Naive thymus-derived CD4-positive, alpha-beta T cell (primary cell): ENCODE data around the gene PDCD1LG2. TPM values are rescaled to one million over a fixed set of nuclear protein-coding genes. Genes with fewer than 3 reads are reported as not detected.

ENCODE experiments used
- ATAC-seq: fragments of 150-1000 bp; cut with Tn5 transposase; 2 replicates; pipeline ENCODE4 v1.10.0; 2021; ENCODE audit warnings: mild to moderate bottlenecking, moderate library complexity
- CTCF ChIA-PET: fragments of 350-600 bp; sonication (Branson Sonifier 250); formaldehyde crosslinking; loops from one replicate; lab custom pipeline; 2021; ENCODE audit warnings: antibody characterized with exemption; lab: Charles Lee
- POLR2A ChIA-PET: fragments of 350-600 bp; sonication (Branson Sonifier 250); formaldehyde crosslinking; loops from one replicate; lab custom pipeline; 2021; ENCODE audit warnings: antibody characterized with exemption, inconsistent platforms; lab: Charles Lee
- DNase-seq, 9 donors: peaks; one replicate each; pipeline versions ENCODE4 v3.0.0 to v3.0.0-alpha.2; 2020 to 2022; ENCODE audit warnings: mixed read lengths in 1 of 9
- H3K27ac ChIP-seq: one replicate; pipeline ENCODE4 v1.7.0; 2013; ENCODE audit warnings: mild to moderate bottlenecking, low read depth, low read length, moderate library complexity
- H3K27me3 ChIP-seq, 2 donors: one replicate each; pipeline ENCODE4 v1.7.0; 2013; ENCODE audit warnings: low read length in 2 of 2, mild to moderate bottlenecking in 2 of 2, moderate library complexity in 2 of 2; ENCODE audit not compliant: control insufficient read depth in 2 of 2, insufficient read depth in 2 of 2
- H3K36me3 ChIP-seq, 3 experiments: 1 replicate in 2 of 3; 2 replicates in 1 of 3; pipeline ENCODE4 v1.7.0; 2013; ENCODE audit warnings: low read length in 3 of 3, mild to moderate bottlenecking in 3 of 3, moderate library complexity in 1 of 3; ENCODE audit not compliant: insufficient read depth in 3 of 3, control insufficient read depth in 2 of 3
- H3K4me1 ChIP-seq, 2 donors: one replicate each; pipeline ENCODE4 v1.7.0; 2013; ENCODE audit warnings: low read length in 2 of 2, mild to moderate bottlenecking in 2 of 2, moderate library complexity in 1 of 2; ENCODE audit not compliant: control insufficient read depth in 2 of 2, insufficient read depth in 2 of 2
- H3K4me3 ChIP-seq: 2 replicates; pipeline ENCODE4 v1.7.0; 2013; ENCODE audit warnings: mild to moderate bottlenecking, low read length
- H3K9me3 ChIP-seq, 3 experiments: 1 replicate in 2 of 3; 2 replicates in 1 of 3; pipeline ENCODE4 v1.7.0; 2013; ENCODE audit warnings: low read length in 3 of 3; ENCODE audit not compliant: control insufficient read depth in 2 of 3
- H3K27ac Mint-ChIP-seq, 9 donors: one replicate each; pipeline ENCODE4 v1.8.0; 2020 to 2022; ENCODE audit warnings: mixed read lengths in 9 of 9, mild to moderate bottlenecking in 8 of 9, moderate library complexity in 5 of 9, inconsistent platforms in 2 of 9
- H3K27me3 Mint-ChIP-seq, 5 donors: one replicate each; pipeline ENCODE4 v1.8.0; 2021 to 2022; ENCODE audit warnings: mixed read lengths in 5 of 5, mild to moderate bottlenecking in 1 of 5
- H3K36me3 Mint-ChIP-seq, 5 donors: one replicate each; pipeline ENCODE4 v1.8.0; 2020 to 2022; ENCODE audit warnings: mixed read lengths in 5 of 5, mild to moderate bottlenecking in 3 of 5, inconsistent platforms in 1 of 5
- H3K4me1 Mint-ChIP-seq, 7 donors: one replicate each; pipeline ENCODE4 v1.8.0; 2020 to 2022; ENCODE audit warnings: mixed read lengths in 7 of 7, mild to moderate bottlenecking in 3 of 7, inconsistent platforms in 1 of 7
- H3K4me3 Mint-ChIP-seq, 10 donors: one replicate each; pipeline ENCODE4 v1.8.0; 2020 to 2022; ENCODE audit warnings: mild to moderate bottlenecking in 10 of 10, mixed read lengths in 10 of 10, moderate library complexity in 6 of 10, inconsistent platforms in 2 of 10
- H3K9me3 Mint-ChIP-seq, 11 donors: one replicate each; pipeline ENCODE4 v1.8.0; 2020 to 2022; ENCODE audit warnings: mixed read lengths in 11 of 11, mild to moderate bottlenecking in 4 of 11, inconsistent platforms in 1 of 11, moderate library complexity in 1 of 11
- intact Hi-C, 2 donors: fragments of 100-400 bp; cut with micrococcal nuclease; formaldehyde crosslinking; loops; one replicate each; pipeline ENCODE4 v1.15.1; 2023
- polyA plus RNA-seq, 2 donors: library from polyadenylated mRNA; unstranded; fragments of 300-500 nt; fragmentation: Illumina TruSeq; gene quantifications; one replicate each; pipeline ENCODE4 v1.2.3, GENCODE V29; 2021
- total RNA-seq, 6 experiments: library from RNA in 5 of 6; stranded (reverse) in 5 of 6; gene quantifications; 1 replicate in 5 of 6; 2 replicates in 1 of 6; pipeline ENCODE4 v1.2.3 and lab custom pipeline; 2021 to 2026

Gene PDCD1LG2
- total and polyA plus RNA-seq, 7 experiments from 2014 or later = 0.16 to 7.4 (median 0.32) TPM; not detected in 2

GRCh38 chr9:5482194-5482593 is 28.1 kb upstream of the PDCD1LG2 start:
- no peak overlapping the region for H3K4me3 ChIP-seq
- no peak overlapping the region for H3K4me3 Mint-ChIP-seq
- H3K4me1 ChIP-seq = no peaks in the 10 kb centered on the region
- peaks cover 0 to 3% (median 0%) of the 10 kb centered on the region in 11 donors for H3K9me3 Mint-ChIP-seq
- peaks cover 0 to 3% (median 0%) of the 10 kb centered on the region in 7 donors for H3K4me1 Mint-ChIP-seq
- ChIA-PET POLR2A (interaction anchor here (0.6 kb wide), 1 partner anchor 436 kb away, joined by 4 read pairs; no protein-coding TSS in a partner anchor), CTCF (interaction anchor here (0.6 kb wide), 1 partner anchor 418 kb away, joined by 6 read pairs; no protein-coding TSS in a partner anchor)
- no peak overlapping the region for H3K27ac Mint-ChIP-seq
- intact Hi-C loops = no loop called here
- ATAC-seq = no peak
- H3K36me3 Mint-ChIP-seq = peaks cover 0 to 4% (median 0%) of the 10 kb centered on the region in 5 donors
- no peaks in the 10 kb centered on the region for H3K9me3 ChIP-seq
- no peaks in the 10 kb centered on the region for H3K36me3 ChIP-seq
- no peak for DNase-seq
- H3K27ac ChIP-seq = no peak overlapping the region
- peaks cover 0 to 4% (median 0%) of the 10 kb centered on the region in 5 donors for H3K27me3 Mint-ChIP-seq
- H3K27me3 ChIP-seq = no peaks in the 10 kb centered on the region

DNA sequence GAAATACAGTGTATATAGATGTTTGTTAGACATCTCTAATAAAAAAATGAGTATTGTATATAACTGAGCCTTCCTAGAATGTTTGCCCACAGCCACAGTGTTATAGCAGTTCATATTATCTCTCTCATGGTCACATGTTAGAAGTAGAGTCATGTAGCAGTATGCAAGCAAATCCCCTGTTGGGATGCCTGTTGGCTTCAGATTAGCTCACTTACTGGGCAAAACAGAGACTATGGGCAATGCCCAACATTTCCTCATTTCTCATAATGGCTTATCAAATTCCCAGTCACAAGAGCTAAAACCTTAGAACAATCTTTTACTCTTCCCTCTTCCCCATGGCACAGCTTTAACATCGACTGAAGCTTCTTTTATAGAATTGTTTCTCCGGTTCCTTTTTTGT is 27.0 kb upstream of the PDCD1LG2 start:
- H3K27me3 Mint-ChIP-seq = peaks cover 0 to 7% (median 0%) of the 10 kb centered on the region in 5 donors
- POLR2A ChIA-PET = no interaction called here
- CTCF ChIA-PET = no interaction called here

GRCh38 chr9:5485378-5486085 is 24.8 kb upstream of the PDCD1LG2 start:
- Mint-ChIP-seq H3K9me3 (no peaks in the 10 kb centered on the region), H3K4me1 (peaks cover 0 to 3% (median 0%) of the 10 kb centered on the region in 7 donors), H3K27me3 (peaks cover 0 to 7% (median 0%) of the 10 kb centered on the region in 5 donors), H3K36me3 (peaks cover 0 to 2% (median 0%) of the 10 kb centered on the region in 5 donors), H3K4me3 (no peak overlapping the region), H3K27ac (no peak overlapping the region)
- intact Hi-C loops = loop anchor here in 1 of 2 donors (2.0 kb wide), 1 partner anchor 25 kb away; the partner anchor contains the start of gene PDCD1LG2
- ChIA-PET POLR2A (interaction anchor here (0.5 kb wide), 1 partner anchor 42 kb away, joined by 3 read pairs; no protein-coding TSS in a partner anchor), CTCF (no interaction called here)
- peak; percentile 70 for ATAC-seq
- H3K9me3 ChIP-seq = no peaks in the 10 kb centered on the region
- H3K36me3 ChIP-seq = no peaks in the 10 kb centered on the region
- no peak overlapping the region for H3K4me3 ChIP-seq
- no peak for DNase-seq
- no peaks in the 10 kb centered on the region for H3K27me3 ChIP-seq
- H3K4me1 ChIP-seq = no peaks in the 10 kb centered on the region
- no peak overlapping the region for H3K27ac ChIP-seq

More for the DNA sequence above, 27.0 kb upstream of the PDCD1LG2 start:
- ATAC-seq = no peak
- no peak overlapping the region for H3K4me3 ChIP-seq
- Mint-ChIP-seq H3K9me3 (peaks cover 0 to 3% (median 0%) of the 10 kb centered on the region in 11 donors), H3K36me3 (peaks cover 0 to 5% (median 0%) of the 10 kb centered on the region in 5 donors), H3K27ac (no peak overlapping the region), H3K4me3 (no peak overlapping the region), H3K4me1 (peaks cover 0 to 1% (median 0%) of the 10 kb centered on the region in 7 donors)
- H3K4me1 ChIP-seq = no peaks in the 10 kb centered on the region
- H3K27me3 ChIP-seq = no peaks in the 10 kb centered on the region
- no peak overlapping the region for H3K27ac ChIP-seq
- intact Hi-C loops = no loop called here
- DNase-seq = no peak
- no peaks in the 10 kb centered on the region for H3K9me3 ChIP-seq
- no peaks in the 10 kb centered on the region for H3K36me3 ChIP-seq

DNA sequence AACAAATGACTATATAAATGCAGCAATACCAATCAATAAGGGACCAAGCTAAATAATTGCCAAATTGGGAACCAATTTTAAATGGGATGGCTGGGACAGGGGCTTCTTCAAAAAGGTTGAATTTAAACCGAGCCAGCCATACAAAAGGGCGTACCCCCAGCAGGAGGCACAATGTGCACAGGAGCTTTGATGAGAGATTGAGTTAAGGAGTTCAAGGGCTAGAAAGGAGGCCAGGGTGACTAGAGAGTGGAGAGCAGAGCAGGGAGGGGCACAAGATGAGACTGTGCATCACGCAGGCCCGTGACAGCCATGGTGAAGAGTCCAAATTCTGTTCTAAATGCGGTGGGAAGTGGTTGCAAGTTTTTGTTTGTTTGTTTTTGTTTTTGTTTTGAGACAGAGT is 23.3 kb upstream of the PDCD1LG2 start:
- no peaks in the 10 kb centered on the region for H3K27me3 ChIP-seq
- POLR2A ChIA-PET = no interaction called here
- Mint-ChIP-seq H3K4me3 (no peak overlapping the region), H3K27ac (no peak overlapping the region), H3K4me1 (peaks cover 0 to 3% (median 0%) of the 10 kb centered on the region in 7 donors), H3K27me3 (peaks cover 0 to 4% (median 0%) of the 10 kb centered on the region in 5 donors), H3K36me3 (peaks cover 0 to 2% (median 0%) of the 10 kb centered on the region in 5 donors), H3K9me3 (no peaks in the 10 kb centered on the region)
- DNase-seq = no peak
- H3K4me3 ChIP-seq = no peak overlapping the region
- intact Hi-C loops = loop anchor here in 1 of 2 donors (1.0 kb wide), 1 partner anchor 103 kb away; no protein-coding TSS in a partner anchor
- no peak overlapping the region for H3K27ac ChIP-seq
- CTCF ChIA-PET = no interaction called here
- no peaks in the 10 kb centered on the region for H3K4me1 ChIP-seq
- no peak for ATAC-seq
- no peaks in the 10 kb centered on the region for H3K36me3 ChIP-seq
- H3K9me3 ChIP-seq = no peaks in the 10 kb centered on the region

DNA sequence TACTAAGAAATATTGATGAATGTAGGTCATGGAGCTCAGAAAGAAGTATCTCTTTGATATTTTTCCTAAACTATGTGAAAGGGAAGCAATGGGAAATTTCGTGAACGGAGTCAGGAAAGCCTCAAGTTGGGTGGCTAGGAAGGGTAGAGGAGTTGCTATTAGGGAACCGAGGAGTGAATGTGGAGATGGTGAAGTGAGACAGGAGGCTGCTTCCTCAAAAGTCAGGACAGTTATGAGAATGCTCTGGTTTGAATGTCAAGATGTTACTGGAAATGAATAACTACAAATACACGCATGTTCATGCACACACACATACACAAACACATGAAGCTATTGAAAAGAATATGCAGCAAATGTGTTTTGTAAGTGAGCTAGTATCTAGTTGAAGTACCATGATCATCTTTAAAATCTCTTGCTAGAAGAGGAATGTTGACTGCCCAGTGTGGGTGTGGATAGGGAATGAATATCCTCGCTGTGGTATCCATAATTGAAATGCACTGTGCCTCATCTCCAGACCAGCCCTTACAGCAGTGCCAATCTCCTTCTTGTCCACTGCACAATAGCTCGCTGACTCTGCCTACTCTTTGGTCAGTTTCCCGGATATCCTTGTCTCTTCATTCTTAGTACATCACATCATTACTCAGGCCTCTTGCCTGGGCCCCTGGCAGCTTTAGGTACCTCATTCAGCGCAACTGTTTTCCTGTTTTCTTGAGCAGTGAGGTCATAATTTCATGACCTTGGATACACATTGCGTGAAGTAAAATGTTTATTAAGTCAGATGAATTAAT is 21.9 kb upstream of the PDCD1LG2 start:
- Mint-ChIP-seq H3K27me3 (peaks cover 0 to 4% (median 0%) of the 10 kb centered on the region in 5 donors), H3K36me3 (peaks cover 0 to 3% (median 0%) of the 10 kb centered on the region in 5 donors), H3K4me3 (no peak overlapping the region), H3K4me1 (peaks cover 0 to 8% (median 0%) of the 10 kb centered on the region in 7 donors), H3K27ac (no peak overlapping the region), H3K9me3 (no peaks in the 10 kb centered on the region)
- Histone ChIP-seq H3K4me3 (no peak overlapping the region), H3K4me1 (no peaks in the 10 kb centered on the region), H3K9me3 (no peaks in the 10 kb centered on the region), H3K27ac (no peak overlapping the region), H3K27me3 (no peaks in the 10 kb centered on the region), H3K36me3 (no peaks in the 10 kb centered on the region)
- DNase-seq (no peak), ATAC-seq (no peak)
- ChIA-PET POLR2A (interaction anchor here (0.7 kb wide), 1 partner anchor 794 kb away, joined by 3 read pairs; no protein-coding TSS in a partner anchor), CTCF (interaction anchor here (0.9 kb wide), 1 partner anchor 527 kb away, joined by 3 read pairs; the partner anchor contains the start of gene RANBP6)
- intact Hi-C loops = no loop called here
